ENCODE measurements around the gene KRTAP5-8.
"Not testable (repeated sequence)": the region's sequence is repeated elsewhere in the genome, so short reads cannot be mapped to it uniquely, and the experiment has no call there.

The KRTAP5-8 gene

GRCh38 chr11:71532036-71532610 is 5.7 kb upstream of the KRTAP5-8 start:
- Mint-ChIP-seq H3K9me3 (no peaks in the 10 kb centered on the region), H3K36me3 (no peaks in the 10 kb centered on the region), H3K4me3 (no peak overlapping the region), H3K27ac (no peak overlapping the region), H3K27me3 (peaks cover 1% of the 10 kb centered on the region), H3K4me1 (no peaks in the 10 kb centered on the region)

DNA sequence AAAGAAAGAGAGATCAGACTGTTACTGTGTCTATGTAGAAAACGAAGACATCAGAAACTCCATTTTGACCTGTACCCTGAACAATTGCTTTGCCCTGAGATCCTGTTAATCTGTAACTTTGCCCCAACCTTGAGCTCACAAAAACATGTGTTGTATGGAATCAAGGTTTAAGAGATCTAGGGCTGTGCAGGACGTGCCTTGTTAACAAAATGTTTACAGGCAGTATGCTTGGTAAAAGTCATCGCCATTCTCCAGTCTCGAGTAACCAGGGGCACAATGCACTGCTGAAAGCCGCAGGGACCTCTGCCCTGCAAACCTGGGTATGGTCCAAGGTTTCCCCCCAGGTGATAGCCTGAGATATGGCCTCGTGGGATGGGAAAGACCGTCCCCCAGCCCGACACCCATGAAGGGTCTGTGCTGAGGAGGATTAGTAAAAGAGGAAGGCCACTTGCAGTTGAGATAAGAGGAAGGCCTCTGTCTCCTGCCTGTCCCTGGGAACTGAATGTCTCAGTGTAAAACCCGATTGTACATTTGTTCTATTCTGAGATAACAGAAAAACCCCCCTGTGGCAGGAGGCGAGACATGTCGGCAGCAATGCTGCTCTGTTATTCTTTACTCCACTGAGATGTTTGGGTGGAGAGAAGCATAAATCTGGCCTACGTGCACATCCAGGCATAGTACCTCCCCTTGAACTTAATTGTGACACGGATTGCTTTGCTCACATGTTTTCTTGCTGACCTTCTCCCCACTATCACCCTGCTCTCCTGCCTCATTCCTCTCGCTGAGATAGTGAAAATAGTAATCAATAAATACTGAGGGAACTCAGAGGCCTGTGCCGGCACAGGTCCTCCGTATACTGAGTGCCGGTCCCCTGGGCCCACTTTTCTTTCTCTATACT is 2.9 kb upstream of the KRTAP5-8 start:
- not testable (repeated sequence) for H3K4me1 Mint-ChIP-seq, H3K4me3 Mint-ChIP-seq, H3K27ac Mint-ChIP-seq, H3K27me3 Mint-ChIP-seq, H3K9me3 Mint-ChIP-seq, H3K36me3 Mint-ChIP-seq

- H3K27me3 Mint-ChIP-seq = peaks cover 3% of the 10 kb centered on the region
Observed at GRCh38 chr11:71535825-71536224, 2.0 kb upstream of the KRTAP5-8 start.

DNA sequence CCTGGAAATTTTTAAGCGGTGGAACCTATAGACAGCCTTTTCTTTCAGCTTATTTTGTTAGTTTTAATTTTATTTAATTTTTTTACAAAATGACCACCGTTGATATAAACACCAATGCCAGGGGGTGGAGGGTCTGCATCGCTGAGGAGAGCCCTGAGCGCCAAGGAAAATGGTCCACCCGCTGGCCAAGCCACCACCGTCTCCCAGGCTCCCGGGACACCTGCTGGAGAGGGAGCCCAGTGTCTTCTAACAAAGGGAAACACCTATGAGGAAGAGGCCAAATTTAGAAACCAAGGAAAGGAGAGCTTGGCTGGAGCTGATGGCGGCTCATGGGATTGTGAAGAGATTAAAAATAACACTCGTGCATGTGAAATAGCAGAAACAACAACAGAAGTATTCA is 288 bp upstream of the KRTAP5-8 start:
- H3K9me3 Mint-ChIP-seq = peaks cover 5% of the 10 kb centered on the region

More at GRCh38 chr11:71535825-71536224, 2.0 kb upstream of the KRTAP5-8 start:
- no peaks in the 10 kb centered on the region for H3K4me1 Mint-ChIP-seq
- H3K4me3 Mint-ChIP-seq = no peak overlapping the region
- H3K27ac Mint-ChIP-seq = no peak overlapping the region
- peaks cover 5% of the 10 kb centered on the region for H3K9me3 Mint-ChIP-seq
- H3K36me3 Mint-ChIP-seq = no peaks in the 10 kb centered on the region

GRCh38 chr11:71538666-71538990 is 803 bp downstream of the KRTAP5-8 start:
- peaks cover 6% of the 10 kb centered on the region for H3K27me3 Mint-ChIP-seq
- H3K36me3 Mint-ChIP-seq = no peaks in the 10 kb centered on the region
- peaks cover 5% of the 10 kb centered on the region for H3K9me3 Mint-ChIP-seq
- no peak overlapping the region for H3K27ac Mint-ChIP-seq
- H3K4me1 Mint-ChIP-seq = no peaks in the 10 kb centered on the region
- H3K4me3 Mint-ChIP-seq = no peak overlapping the region

More for the DNA sequence above, 288 bp upstream of the KRTAP5-8 start:
- peaks cover 6% of the 10 kb centered on the region for H3K27me3 Mint-ChIP-seq
- no peaks in the 10 kb centered on the region for H3K4me1 Mint-ChIP-seq
- H3K4me3 Mint-ChIP-seq = no peak overlapping the region
- H3K36me3 Mint-ChIP-seq = no peaks in the 10 kb centered on the region
- H3K27ac Mint-ChIP-seq = no peak overlapping the region

- Mint-ChIP-seq H3K27ac (no peak overlapping the region), H3K4me3 (no peak overlapping the region), H3K9me3 (peaks cover 5% of the 10 kb centered on the region), H3K36me3 (no peaks in the 10 kb centered on the region), H3K4me1 (no peaks in the 10 kb centered on the region), H3K27me3 (peaks cover 6% of the 10 kb centered on the region)
Observed at GRCh38 chr11:71539017-71539416, 1.2 kb downstream of the KRTAP5-8 start.

GRCh38 chr11:71539971-71540370 is 2.1 kb downstream of the KRTAP5-8 start:
- H3K9me3 Mint-ChIP-seq, H3K27me3 Mint-ChIP-seq, H3K27ac Mint-ChIP-seq, H3K4me1 Mint-ChIP-seq, H3K36me3 Mint-ChIP-seq, H3K4me3 Mint-ChIP-seq: not testable (repeated sequence)

GRCh38 chr11:71540521-71541304 is 2.9 kb downstream of the KRTAP5-8 start:
- not testable (repeated sequence) for H3K4me1 Mint-ChIP-seq, H3K4me3 Mint-ChIP-seq, H3K27me3 Mint-ChIP-seq, H3K9me3 Mint-ChIP-seq, H3K27ac Mint-ChIP-seq, H3K36me3 Mint-ChIP-seq

DNA sequence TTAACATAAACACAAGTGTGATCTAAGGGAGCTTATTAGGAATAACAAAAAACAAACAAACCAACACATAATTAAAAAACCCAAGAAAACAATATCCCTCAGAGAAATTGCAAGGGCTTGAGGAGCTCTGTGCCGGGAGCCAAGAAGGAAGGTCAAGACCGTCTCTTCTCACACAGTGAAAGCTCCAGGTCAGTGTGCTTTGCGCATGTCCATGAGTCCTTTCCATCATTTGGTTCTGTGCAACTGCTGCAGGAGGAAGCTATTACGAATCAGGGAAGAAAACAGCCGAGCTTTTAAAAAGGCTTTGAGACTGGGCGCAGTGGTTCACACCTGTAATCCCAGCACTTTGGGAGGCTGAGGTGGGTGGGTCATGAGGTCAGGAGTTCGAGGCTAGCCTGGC is 4.6 kb downstream of the KRTAP5-8 start:
- Mint-ChIP-seq H3K27ac (no peak overlapping the region), H3K36me3 (no peaks in the 10 kb centered on the region), H3K27me3 (peaks cover 11% of the 10 kb centered on the region), H3K9me3 (peaks cover 5% of the 10 kb centered on the region), H3K4me1 (no peaks in the 10 kb centered on the region), H3K4me3 (no peak overlapping the region)

GRCh38 chr11:71542879-71543777 is 5.3 kb downstream of the KRTAP5-8 start:
- Mint-ChIP-seq H3K9me3 (peaks cover 5% of the 10 kb centered on the region), H3K4me3 (no peak overlapping the region), H3K4me1 (no peaks in the 10 kb centered on the region), H3K27me3 (peaks cover 14% of the 10 kb centered on the region), H3K36me3 (no peaks in the 10 kb centered on the region), H3K27ac (no peak overlapping the region)

- Mint-ChIP-seq H3K4me3 (no peak overlapping the region), H3K4me1 (no peaks in the 10 kb centered on the region), H3K27me3 (peaks cover 13% of the 10 kb centered on the region), H3K27ac (no peak overlapping the region), H3K36me3 (no peaks in the 10 kb centered on the region), H3K9me3 (peaks cover 5% of the 10 kb centered on the region)
Observed at GRCh38 chr11:71543866-71544265, 6.0 kb downstream of the KRTAP5-8 start.

DNA sequence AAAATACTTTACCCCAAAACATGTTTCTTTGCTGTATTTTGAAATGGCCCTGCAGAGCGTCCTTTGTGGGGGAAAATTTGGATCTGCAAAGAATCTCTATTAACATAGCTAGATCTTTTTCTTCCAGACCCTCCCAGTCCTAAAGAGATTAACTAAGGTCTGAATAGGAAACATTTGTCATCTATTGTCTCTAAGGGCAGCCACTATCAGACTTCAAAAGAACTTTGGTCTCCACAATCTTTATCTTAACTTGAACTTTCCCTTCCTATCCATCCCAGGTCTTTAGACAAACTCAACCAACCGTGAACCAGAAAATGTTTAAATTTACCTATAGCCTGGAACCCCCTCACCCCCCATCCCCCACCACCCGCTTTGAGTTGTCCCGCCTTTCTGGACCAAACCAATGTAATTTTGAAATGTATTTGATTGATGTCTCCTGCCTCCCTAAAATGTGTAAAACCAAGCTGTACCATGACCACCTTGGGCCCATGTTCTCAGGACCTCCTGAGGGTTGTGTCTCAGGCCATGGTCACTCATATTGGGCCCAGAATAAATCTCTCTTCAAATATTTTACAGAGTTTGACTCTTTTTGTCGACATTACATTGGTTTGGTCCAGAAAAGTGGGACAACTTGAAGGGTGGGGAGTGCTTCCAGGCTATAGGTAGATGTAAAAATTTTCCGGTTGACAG is 6.8 kb downstream of the KRTAP5-8 start:
- Mint-ChIP-seq H3K9me3 (peaks cover under 1% of the 10 kb centered on the region), H3K27ac (no peak overlapping the region), H3K36me3 (no peaks in the 10 kb centered on the region), H3K27me3 (peaks cover 16% of the 10 kb centered on the region), H3K4me3 (no peak overlapping the region), H3K4me1 (no peaks in the 10 kb centered on the region)

- Mint-ChIP-seq H3K9me3 (no peaks in the 10 kb centered on the region), H3K36me3 (no peaks in the 10 kb centered on the region), H3K27ac (no peak overlapping the region), H3K4me1 (no peaks in the 10 kb centered on the region), H3K4me3 (no peak overlapping the region), H3K27me3 (peaks cover 17% of the 10 kb centered on the region)
Observed at GRCh38 chr11:71545405-71545966, 7.7 kb downstream of the KRTAP5-8 start.

GRCh38 chr11:71548120-71548519 is 10.3 kb downstream of the KRTAP5-8 start, which contains the start of gene KRTAP5-9:
Gene KRTAP5-9 (plus strand): TSS chr11:71548420. CDS start chr11:71548658, 238 bp downstream.
- H3K36me3 Mint-ChIP-seq = no peaks in the 10 kb centered on the region
- H3K27me3 Mint-ChIP-seq = peaks cover 13% of the 10 kb centered on the region
- no peaks in the 10 kb centered on the region for H3K9me3 Mint-ChIP-seq
- no peaks in the 10 kb centered on the region for H3K4me1 Mint-ChIP-seq
- H3K27ac Mint-ChIP-seq = no peak within 1 kb of the TSS
- H3K4me3 Mint-ChIP-seq = no peak within 1 kb of the TSS
